Breast epithelium (tissue), 4 donors: ENCODE results near the gene MSANTD3. TPM values are rescaled to one million over a fixed set of nuclear protein-coding genes. Genes with fewer than 3 reads are reported as not detected.

ENCODE experiments used
- DNase-seq, 2 donors: peaks; one replicate each; pipeline ENCODE4 v3.0.0-alpha.2; 2019; ENCODE audit warnings: low spot score in 2 of 2
- H3K27ac ChIP-seq, 2 donors: fragments of 200-600 bp; sonication (generic) in 1 of 2; one replicate each; pipeline ENCODE4 v1.5.1; 2016 to 2019; ENCODE audit warnings: mild to moderate bottlenecking in 1 of 2
- H3K27me3 ChIP-seq, 2 donors: fragments of 200-600 bp; sonication (generic) in 1 of 2; one replicate each; pipeline versions ENCODE4 v1.5.1 to v1.6.0; 2017 to 2019; ENCODE audit warnings: control low read depth in 1 of 2, mild to moderate bottlenecking in 1 of 2
- H3K36me3 ChIP-seq: fragments of 200-600 bp; one replicate; pipeline ENCODE4 v1.5.1; 2019
- H3K4me1 ChIP-seq, 2 donors: fragments of 200-600 bp; sonication (generic); one replicate each; pipeline ENCODE4 v1.5.1; 2016 to 2019; ENCODE audit warnings: control low read depth in 1 of 2
- H3K4me3 ChIP-seq, 3 donors: fragments of 200-600 bp; sonication (generic); 1 replicate in 2 of 3; 2 replicates in 1 of 3; pipeline ENCODE4 v1.5.1; 2016 to 2019; ENCODE audit warnings: mild to moderate bottlenecking in 3 of 3, moderate library complexity in 2 of 3
- H3K9me3 ChIP-seq, 2 donors: fragments of 200-600 bp; sonication (generic) in 1 of 2; one replicate each; pipeline ENCODE4 v1.5.1; 2016 to 2019; ENCODE audit warnings: control low read depth in 1 of 2
- POLR2A ChIP-seq: fragments of 450-650 bp; IDR thresholded peaks from one replicate; pipeline ENCODE4 v1.6.1; 2016; ENCODE audit warnings: antibody characterized with exemption, mild to moderate bottlenecking, moderate library complexity
- POLR2AphosphoS5 ChIP-seq, 3 donors: sonication (generic); formaldehyde crosslinking; IDR thresholded peaks; one replicate each; pipeline ENCODE4 v1.6.1; 2017; ENCODE audit warnings: antibody characterized with exemption in 3 of 3
- intact Hi-C: fragments of 100-400 bp; cut with DNase I; formaldehyde crosslinking; loops from one replicate; pipeline ENCODE4 v1.15.1; 2023; ENCODE audit warnings: low total_unique reads
- total RNA-seq, 3 donors: library from RNA; depleted of rRNA; stranded (reverse); fragments of >200 nt; gene quantifications; one replicate each; pipeline ENCODE4 v1.1.0, GENCODE V29; 2016
- TF ChIP-seq, protein P1 (sequence below), 3 donors: fragments of 450-650 bp; IDR thresholded peaks; one replicate each; pipeline ENCODE4 v1.5.1; 2016 to 2017; ENCODE audit warnings: antibody characterized with exemption in 3 of 3, mild to moderate bottlenecking in 3 of 3, moderate library complexity in 3 of 3

The MSANTD3 gene
- total RNA-seq, 3 donors from 2014 or later: 13.0 to 23.9 (median 18.0) TPM

DNA sequence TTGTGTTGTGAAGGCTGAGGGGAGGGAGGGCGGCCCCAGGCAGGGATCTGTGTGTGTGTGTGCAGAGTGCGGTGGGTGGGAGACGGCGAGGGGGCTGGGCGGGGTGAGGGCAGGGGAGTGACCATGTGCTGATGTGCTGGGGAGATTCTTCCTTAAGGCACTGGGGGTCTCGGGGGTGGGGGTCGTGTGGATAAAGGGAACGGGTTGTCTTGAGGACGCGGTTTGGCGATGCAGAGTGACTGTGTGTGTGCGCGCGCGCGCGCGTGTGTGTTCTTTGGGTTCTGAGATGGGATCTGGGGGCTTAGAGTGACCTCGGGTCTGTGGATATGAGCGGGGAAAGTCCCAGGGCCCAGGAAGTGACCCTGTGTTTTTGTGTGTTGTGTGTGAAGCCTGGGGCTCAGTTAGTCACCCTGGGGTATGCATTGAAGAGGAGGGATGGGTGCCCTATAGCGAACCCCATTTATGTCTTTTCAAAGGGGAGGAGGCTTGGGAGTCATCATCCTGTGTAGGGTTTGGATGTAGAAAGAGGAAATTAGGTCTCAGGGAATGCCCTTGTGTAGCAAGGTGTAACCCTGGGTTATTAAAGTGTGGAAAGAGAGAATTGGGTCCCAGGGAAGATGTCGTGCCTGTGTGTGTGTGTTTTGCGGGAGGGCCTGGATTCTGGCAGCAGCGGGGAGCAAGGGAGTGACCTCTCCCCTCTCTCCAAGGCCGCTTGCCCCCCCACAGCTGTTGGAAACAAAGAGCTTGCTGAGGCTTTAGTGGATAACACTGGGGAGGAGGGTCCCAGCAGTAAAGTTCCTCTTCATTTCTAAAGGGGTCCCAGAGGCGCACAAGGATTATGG, 47.4 kb downstream of the MSANTD3 start:
- Histone ChIP-seq H3K27ac (no peak overlapping the region), H3K9me3 (no peaks in the 10 kb centered on the region), H3K4me3 (peak overlapping the region; percentile 52 to 85 (median 65)), H3K36me3 (no peaks in the 10 kb centered on the region), H3K4me1 (no peaks in the 10 kb centered on the region), H3K27me3 (no peaks in the 10 kb centered on the region)
- TF ChIP-seq POLR2AphosphoS5 (IDR thresholded peaks at IDR 0.05): no peak
- TF ChIP-seq, protein P1, sequence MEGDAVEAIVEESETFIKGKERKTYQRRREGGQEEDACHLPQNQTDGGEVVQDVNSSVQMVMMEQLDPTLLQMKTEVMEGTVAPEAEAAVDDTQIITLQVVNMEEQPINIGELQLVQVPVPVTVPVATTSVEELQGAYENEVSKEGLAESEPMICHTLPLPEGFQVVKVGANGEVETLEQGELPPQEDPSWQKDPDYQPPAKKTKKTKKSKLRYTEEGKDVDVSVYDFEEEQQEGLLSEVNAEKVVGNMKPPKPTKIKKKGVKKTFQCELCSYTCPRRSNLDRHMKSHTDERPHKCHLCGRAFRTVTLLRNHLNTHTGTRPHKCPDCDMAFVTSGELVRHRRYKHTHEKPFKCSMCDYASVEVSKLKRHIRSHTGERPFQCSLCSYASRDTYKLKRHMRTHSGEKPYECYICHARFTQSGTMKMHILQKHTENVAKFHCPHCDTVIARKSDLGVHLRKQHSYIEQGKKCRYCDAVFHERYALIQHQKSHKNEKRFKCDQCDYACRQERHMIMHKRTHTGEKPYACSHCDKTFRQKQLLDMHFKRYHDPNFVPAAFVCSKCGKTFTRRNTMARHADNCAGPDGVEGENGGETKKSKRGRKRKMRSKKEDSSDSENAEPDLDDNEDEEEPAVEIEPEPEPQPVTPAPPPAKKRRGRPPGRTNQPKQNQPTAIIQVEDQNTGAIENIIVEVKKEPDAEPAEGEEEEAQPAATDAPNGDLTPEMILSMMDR (IDR thresholded peaks at IDR 0.05): no peak
- TF ChIP-seq POLR2A: no peak
- DNase-seq: no peak
- intact Hi-C loops: no loop called here

DNA sequence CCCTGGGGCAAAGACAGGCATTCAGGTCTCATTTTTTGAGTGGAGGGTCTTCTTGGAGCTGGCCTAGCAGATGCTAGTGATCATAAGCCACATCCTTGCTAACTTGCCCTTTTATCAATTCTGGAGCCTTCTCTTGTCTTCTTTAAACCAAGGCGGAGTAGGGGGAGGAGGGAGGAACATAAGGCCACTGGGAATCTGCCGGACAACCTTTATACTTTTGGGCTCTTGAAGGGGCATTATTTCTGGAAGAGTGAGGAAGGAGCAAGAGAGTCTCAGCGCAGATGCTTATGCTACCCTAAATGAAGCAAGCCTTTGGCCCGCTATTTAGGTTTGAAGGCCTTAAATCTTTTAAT, 48.0 kb downstream of the MSANTD3 start:
- DNase-seq: no peak
- Histone ChIP-seq H3K4me1 (no peaks in the 10 kb centered on the region), H3K36me3 (no peaks in the 10 kb centered on the region), H3K27me3 (no peaks in the 10 kb centered on the region), H3K4me3 (no peak overlapping the region), H3K27ac (no peak overlapping the region), H3K9me3 (no peaks in the 10 kb centered on the region)
- intact Hi-C loops: loop anchor here (5.0 kb wide), 1 partner anchor 947 kb away; no protein-coding TSS in a partner anchor
- TF ChIP-seq POLR2A (no peak), POLR2AphosphoS5 (IDR thresholded peaks at IDR 0.05) (no peak)
- TF ChIP-seq, protein P1 (IDR thresholded peaks at IDR 0.05): no peak

DNA sequence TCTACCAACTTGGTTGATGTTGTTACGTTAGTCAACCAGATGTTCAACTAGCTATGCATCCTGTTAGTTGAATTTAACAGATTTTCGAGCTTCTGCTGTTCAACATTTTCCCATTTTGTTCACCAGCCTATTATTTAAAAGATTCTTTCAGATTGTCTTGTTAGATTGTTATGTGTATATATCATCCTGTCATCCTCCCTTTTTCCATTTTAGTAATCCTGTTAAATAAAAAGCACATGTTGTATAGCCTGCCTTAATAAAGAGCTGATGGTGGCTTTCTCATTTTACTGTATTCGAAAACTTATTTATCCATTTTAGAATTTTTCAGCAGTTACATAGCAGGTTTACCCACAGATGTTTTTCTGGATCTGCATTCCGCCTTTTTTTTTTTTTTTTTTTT, 50.3 kb downstream of the MSANTD3 start:
- H3K27me3 ChIP-seq: no peaks in the 10 kb centered on the region
- H3K36me3 ChIP-seq: no peaks in the 10 kb centered on the region
- TF ChIP-seq POLR2A (no peak), POLR2AphosphoS5 (IDR thresholded peaks at IDR 0.05) (no peak)
- TF ChIP-seq, protein P1 (IDR thresholded peaks at IDR 0.05): no peak
- no peak for DNase-seq
- intact Hi-C loops: loop anchor here (5.0 kb wide), 1 partner anchor 945 kb away; no protein-coding TSS in a partner anchor
- no peaks in the 10 kb centered on the region for H3K9me3 ChIP-seq
- H3K27ac ChIP-seq: no peak overlapping the region
- H3K4me3 ChIP-seq: no peak overlapping the region
- no peaks in the 10 kb centered on the region for H3K4me1 ChIP-seq

DNA sequence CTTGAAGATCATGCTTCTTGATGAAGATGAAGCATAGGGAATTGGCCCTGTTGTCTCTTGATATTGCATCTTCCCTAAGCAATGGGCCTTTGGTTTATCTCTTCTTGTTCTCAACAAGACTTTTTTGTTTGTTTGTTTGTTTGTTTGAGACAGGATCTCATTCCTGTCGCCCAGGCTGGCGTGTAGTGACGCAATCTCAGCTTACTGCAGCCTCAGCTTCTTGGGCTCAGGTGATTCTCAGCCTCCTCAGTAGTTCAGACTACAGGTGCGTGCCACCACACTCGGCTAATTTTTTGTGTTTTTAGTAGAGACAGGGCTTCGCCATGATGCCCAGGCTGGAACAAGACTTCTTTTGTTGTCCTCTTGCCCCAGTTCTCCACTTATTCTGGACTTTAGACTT, 51.2 kb downstream of the MSANTD3 start:
- Histone ChIP-seq H3K27ac (no peak overlapping the region), H3K4me3 (no peak overlapping the region), H3K27me3 (no peaks in the 10 kb centered on the region), H3K4me1 (no peaks in the 10 kb centered on the region), H3K36me3 (no peaks in the 10 kb centered on the region), H3K9me3 (no peaks in the 10 kb centered on the region)
- no peak for DNase-seq
- no peak for TF ChIP-seq POLR2AphosphoS5 (IDR thresholded peaks at IDR 0.05)
- TF ChIP-seq POLR2A: no peak
- TF ChIP-seq, protein P1 (IDR thresholded peaks at IDR 0.05): no peak
- intact Hi-C loops: loop anchor here (5.0 kb wide), 1 partner anchor 944 kb away; no protein-coding TSS in a partner anchor

GRCh38 chr9:100479820-100480219, 52.9 kb downstream of the MSANTD3 start:
- Histone ChIP-seq H3K27me3 (no peaks in the 10 kb centered on the region), H3K4me1 (no peaks in the 10 kb centered on the region), H3K36me3 (no peaks in the 10 kb centered on the region), H3K27ac (no peak overlapping the region), H3K9me3 (no peaks in the 10 kb centered on the region), H3K4me3 (no peak overlapping the region)
- no peak for TF ChIP-seq POLR2AphosphoS5 (IDR thresholded peaks at IDR 0.05)
- TF ChIP-seq, protein P1 (IDR thresholded peaks at IDR 0.05): no peak
- TF ChIP-seq POLR2A: no peak
- intact Hi-C loops: loop anchor here (5.0 kb wide), 1 partner anchor 942 kb away; no protein-coding TSS in a partner anchor
- no peak for DNase-seq
